Skeletal muscle tissue (tissue), 4 donors: ENCODE measurements around the gene PDAP1. TPM values are rescaled to one million over a fixed set of nuclear protein-coding genes. Genes with fewer than 3 reads are reported as not detected.

ENCODE experiments used
- H3K27ac ChIP-seq: one replicate; pipeline ENCODE4 v1.7.0; 2013; ENCODE audit warnings: mild to moderate bottlenecking, low read depth, low read length, inconsistent platforms
- H3K27me3 ChIP-seq, 3 donors: one replicate each; pipeline ENCODE4 v1.7.0; 2013; ENCODE audit warnings: low read length in 3 of 3; ENCODE audit not compliant: control insufficient read depth in 3 of 3, insufficient read depth in 3 of 3
- H3K36me3 ChIP-seq, 3 donors: one replicate each; pipeline ENCODE4 v1.7.0; 2013; ENCODE audit warnings: low read length in 3 of 3; ENCODE audit not compliant: control insufficient read depth in 3 of 3, insufficient read depth in 3 of 3
- H3K4me1 ChIP-seq, 3 donors: one replicate each; pipeline ENCODE4 v1.7.0; 2013; ENCODE audit warnings: low read length in 3 of 3, mild to moderate bottlenecking in 3 of 3; ENCODE audit not compliant: control insufficient read depth in 3 of 3, insufficient read depth in 3 of 3
- H3K4me3 ChIP-seq, 3 donors: one replicate each; pipeline ENCODE4 v1.7.0; 2013; ENCODE audit warnings: low read length in 3 of 3
- H3K9ac ChIP-seq, 3 donors: one replicate each; pipeline ENCODE4 v1.7.0; 2013; ENCODE audit warnings: low read length in 3 of 3, mild to moderate bottlenecking in 3 of 3, moderate library complexity in 2 of 3, low read depth in 1 of 3
- H3K9me3 ChIP-seq, 3 donors: one replicate each; pipeline ENCODE4 v1.7.0; 2013; ENCODE audit warnings: low read length in 3 of 3; ENCODE audit not compliant: control insufficient read depth in 3 of 3
- total RNA-seq: library from RNA; depleted of rRNA; stranded (reverse); fragments of >200 nt; gene quantifications from one replicate; pipeline ENCODE4 v1.2.3, GENCODE V29; 2014
- donor health status: Osteomylitis.

Gene PDAP1
- total RNA-seq, 1 donor from 2014 or later, result 10.4 TPM

DNA sequence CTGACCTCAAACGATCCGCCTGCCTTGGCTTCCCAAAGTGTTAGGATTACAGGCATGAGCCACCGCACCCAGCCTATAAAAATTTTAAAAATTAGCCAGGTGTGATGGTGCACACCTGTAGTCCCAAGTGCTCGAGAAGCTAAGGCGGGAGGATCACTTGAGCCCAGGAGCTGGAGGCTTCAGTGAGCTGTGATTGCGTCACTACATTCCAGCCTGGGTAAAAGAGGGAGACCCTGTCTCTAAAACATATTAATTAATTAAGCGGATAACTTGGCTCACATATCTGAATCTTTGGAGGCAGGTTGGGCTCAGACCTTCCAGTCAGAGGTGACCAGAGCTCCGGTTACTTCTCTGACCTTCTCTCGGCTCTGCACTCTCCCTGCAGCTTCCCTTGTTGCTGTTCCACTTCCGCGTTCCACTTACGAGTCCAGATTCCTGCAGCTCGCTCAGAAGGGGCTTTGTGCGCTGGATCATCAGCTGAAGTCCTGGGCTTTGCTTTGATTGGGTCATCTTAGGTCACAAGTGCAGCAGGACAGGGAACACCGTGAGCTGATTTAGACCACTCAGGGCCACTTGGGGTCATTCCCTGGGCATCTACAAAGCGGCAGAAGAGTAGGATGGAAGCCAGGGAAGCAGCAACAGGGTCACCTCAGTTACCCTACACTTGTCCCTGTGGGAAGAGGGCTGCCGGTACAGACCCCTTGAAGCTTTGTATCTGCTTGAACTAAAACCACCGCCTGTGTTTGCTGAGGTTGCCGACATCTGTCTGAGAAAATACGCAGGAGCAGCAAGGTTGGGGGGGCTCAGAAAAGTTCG, 35.9 kb downstream of the PDAP1 start:
- Histone ChIP-seq H3K27ac (no peak overlapping the region), H3K9me3 (no peaks in the 10 kb centered on the region), H3K9ac (peak overlapping the region in 1 of 3 donors; percentile 63), H3K36me3 (peaks cover 0 to 2% (median 0%) of the 10 kb centered on the region in 3 donors), H3K4me3 (peak overlapping the region in 1 of 3 donors; percentile 14), H3K4me1 (peaks cover 10 to 11% (median 10%) of the 10 kb centered on the region in 3 donors), H3K27me3 (no peaks in the 10 kb centered on the region)

DNA sequence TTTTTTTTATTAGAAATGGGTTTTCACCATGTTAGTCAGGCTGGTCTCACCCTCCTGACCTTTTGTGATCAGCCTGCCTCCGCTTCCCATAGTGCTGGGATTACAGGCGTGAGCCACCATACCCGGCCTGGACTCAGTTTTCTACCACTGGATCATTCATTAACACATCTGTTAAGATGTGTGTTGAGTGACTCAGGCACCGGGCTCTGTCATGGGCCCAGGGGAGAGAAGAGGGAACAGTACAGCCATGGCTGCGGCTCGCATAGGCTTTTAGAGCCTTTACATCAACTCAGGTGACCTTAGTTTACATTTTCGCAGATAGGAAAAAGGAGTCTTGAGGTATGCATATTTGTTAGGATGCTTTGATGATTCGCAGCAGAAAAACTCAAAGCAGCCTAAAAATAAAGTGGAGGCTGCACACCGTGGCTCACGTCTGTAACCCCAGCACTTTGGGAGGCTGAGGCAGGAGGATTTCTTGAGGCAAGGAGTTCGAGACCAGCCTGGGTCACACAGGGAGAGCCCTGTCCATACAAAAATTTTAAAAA, 36.9 kb downstream of the PDAP1 start:
- Histone ChIP-seq H3K36me3 (peaks cover 8 to 11% (median 9%) of the 10 kb centered on the region in 3 donors), H3K27ac (no peak overlapping the region), H3K27me3 (no peaks in the 10 kb centered on the region), H3K4me1 (peaks cover 10 to 14% (median 12%) of the 10 kb centered on the region in 3 donors), H3K9ac (no peak overlapping the region), H3K9me3 (no peaks in the 10 kb centered on the region), H3K4me3 (no peak overlapping the region)

DNA sequence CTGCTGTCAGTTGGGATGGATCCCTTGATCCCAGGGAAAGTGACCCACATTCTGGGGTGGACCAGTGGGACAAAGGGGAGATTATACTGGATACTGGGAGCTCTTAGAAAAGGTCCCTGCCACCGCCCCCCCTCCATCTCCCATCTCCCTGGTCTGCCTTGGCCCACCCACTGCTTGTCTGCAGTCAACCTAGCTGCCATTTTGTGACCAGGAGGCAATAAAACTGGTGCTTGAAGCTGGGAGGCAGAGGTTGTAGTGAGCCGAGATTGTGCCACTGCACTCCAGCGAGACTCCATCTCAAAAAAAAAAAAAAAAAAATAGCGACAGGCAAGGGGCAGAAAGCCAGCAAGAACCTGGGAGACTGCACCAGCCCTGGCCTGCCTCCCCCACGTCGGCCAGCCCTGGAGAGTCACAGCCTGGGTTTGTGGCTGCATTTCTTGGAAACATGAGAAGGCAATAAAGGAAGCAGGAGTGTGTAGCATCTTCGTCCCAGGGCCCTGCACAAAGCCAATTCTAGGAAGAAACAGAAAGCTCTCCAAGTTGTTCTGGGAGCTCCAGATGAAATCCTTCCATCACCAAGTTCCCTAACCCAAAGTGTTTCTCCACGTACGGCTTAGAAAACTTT, 38.5 kb downstream of the PDAP1 start:
- Histone ChIP-seq H3K36me3 (peaks cover 20 to 22% (median 20%) of the 10 kb centered on the region in 3 donors), H3K27ac (no peak overlapping the region)

GRCh38 chr7:99368750-99369389, 39.5 kb downstream of the PDAP1 start:
- H3K4me3 ChIP-seq, result no peak overlapping the region
- H3K27me3 ChIP-seq, result no peaks in the 10 kb centered on the region
- no peak overlapping the region for H3K27ac ChIP-seq
- peaks cover 6 to 10% (median 7%) of the 10 kb centered on the region in 3 donors for H3K4me1 ChIP-seq
- no peak overlapping the region for H3K9ac ChIP-seq
- no peaks in the 10 kb centered on the region for H3K9me3 ChIP-seq
- peaks cover 25 to 31% (median 27%) of the 10 kb centered on the region in 3 donors for H3K36me3 ChIP-seq

More for the DNA sequence above, 38.5 kb downstream of the PDAP1 start:
- H3K4me3 ChIP-seq, result no peak overlapping the region
- no peak overlapping the region for H3K9ac ChIP-seq
- no peaks in the 10 kb centered on the region for H3K9me3 ChIP-seq
- H3K27me3 ChIP-seq, result no peaks in the 10 kb centered on the region
- peaks cover 6 to 12% (median 9%) of the 10 kb centered on the region in 3 donors for H3K4me1 ChIP-seq

GRCh38 chr7:99366646-99367045, 41.8 kb downstream of the PDAP1 start:
- Histone ChIP-seq H3K9me3 (no peaks in the 10 kb centered on the region), H3K27ac (no peak overlapping the region), H3K27me3 (no peaks in the 10 kb centered on the region), H3K4me3 (no peak overlapping the region), H3K36me3 (peaks cover 34 to 45% (median 36%) of the 10 kb centered on the region in 3 donors), H3K9ac (no peak overlapping the region), H3K4me1 (peaks cover 0 to 3% (median 2%) of the 10 kb centered on the region in 3 donors)

GRCh38 chr7:99365318-99366141, 42.9 kb downstream of the PDAP1 start:
- Histone ChIP-seq H3K9ac (no peak overlapping the region), H3K36me3 (peaks cover 41 to 52% (median 42%) of the 10 kb centered on the region in 3 donors), H3K27me3 (no peaks in the 10 kb centered on the region), H3K27ac (no peak overlapping the region), H3K4me1 (peaks cover 0 to 3% (median 2%) of the 10 kb centered on the region in 3 donors), H3K9me3 (no peaks in the 10 kb centered on the region), H3K4me3 (no peak overlapping the region)

GRCh38 chr7:99363286-99363685, 45.1 kb downstream of the PDAP1 start:
- Histone ChIP-seq H3K36me3 (peaks cover 52 to 66% (median 60%) of the 10 kb centered on the region in 3 donors), H3K4me3 (no peak overlapping the region), H3K9me3 (no peaks in the 10 kb centered on the region), H3K4me1 (peaks cover 0 to 3% (median 2%) of the 10 kb centered on the region in 3 donors), H3K27me3 (no peaks in the 10 kb centered on the region), H3K27ac (no peak overlapping the region), H3K9ac (no peak overlapping the region)

GRCh38 chr7:99362801-99363200, 45.6 kb downstream of the PDAP1 start:
- Histone ChIP-seq H3K9me3 (no peaks in the 10 kb centered on the region), H3K27ac (no peak overlapping the region), H3K9ac (no peak overlapping the region), H3K27me3 (no peaks in the 10 kb centered on the region), H3K4me1 (peaks cover 0 to 3% (median 2%) of the 10 kb centered on the region in 3 donors), H3K36me3 (peaks cover 56 to 71% (median 65%) of the 10 kb centered on the region in 3 donors), H3K4me3 (no peak overlapping the region)

- Histone ChIP-seq H3K27me3 (no peaks in the 10 kb centered on the region), H3K36me3 (peaks cover 43 to 62% (median 56%) of the 10 kb centered on the region in 3 donors), H3K9ac (no peak overlapping the region), H3K27ac (no peak overlapping the region), H3K4me3 (no peak overlapping the region), H3K9me3 (no peaks in the 10 kb centered on the region), H3K4me1 (no peaks in the 10 kb centered on the region)
Measured at GRCh38 chr7:99359465-99360154, 48.8 kb downstream of the PDAP1 start.
